Astrocyte (in vitro differentiated cells and primary cell): ENCODE data around the gene CLCN4. TPM values are rescaled to one million over a fixed set of nuclear protein-coding genes. Genes with fewer than 3 reads are reported as not detected.

Experiments
- DNase-seq: peaks from one replicate; pipeline ENCODE4 v3.0.0-alpha.2; 2010; ENCODE audit warnings: low read depth
- FAIRE-seq: peaks from 2 replicates; lab custom pipeline; 2011; peaks lifted over from hg19 to GRCh38; lab: Jason Lieb, UNC
- H2AFZ ChIP-seq: 2 replicates; pipeline ENCODE4 v1.6.0; 2012; ENCODE audit warnings: low read depth, low read length, inconsistent platforms
- H3K27ac ChIP-seq: 2 replicates; pipeline ENCODE4 v1.5.1; 2011; ENCODE audit warnings: low read depth, low read length, inconsistent platforms
- H3K27me3 ChIP-seq: 2 replicates; pipeline ENCODE4 v1.6.0; 2011; ENCODE audit warnings: low read length, inconsistent platforms; ENCODE audit not compliant: insufficient read depth
- H3K36me3 ChIP-seq: 2 replicates; pipeline ENCODE4 v1.5.1; 2011; ENCODE audit warnings: low read length, inconsistent platforms; ENCODE audit not compliant: insufficient read depth
- H3K4me1 ChIP-seq: 2 replicates; pipeline ENCODE4 v1.5.1; 2011; ENCODE audit warnings: low read length, inconsistent platforms; ENCODE audit not compliant: insufficient read depth
- H3K4me2 ChIP-seq: 2 replicates; pipeline ENCODE4 v1.6.0; 2012; ENCODE audit warnings: low read length, inconsistent platforms
- H3K4me3 ChIP-seq: 2 replicates; pipeline ENCODE4 v1.5.1; 2011; ENCODE audit warnings: low read depth, mild to moderate bottlenecking, low read length, inconsistent platforms; ENCODE audit not compliant: insufficient read depth
- H3K79me2 ChIP-seq: 2 replicates; pipeline ENCODE4 v1.6.0; 2012; ENCODE audit warnings: mild to moderate bottlenecking, low read length, inconsistent platforms; ENCODE audit not compliant: insufficient read depth
- H3K9ac ChIP-seq: 2 replicates; pipeline ENCODE4 v1.6.0; 2012; ENCODE audit warnings: mild to moderate bottlenecking, low read length, inconsistent platforms
- H3K9me3 ChIP-seq: 2 replicates; pipeline ENCODE4 v1.5.1; 2012; ENCODE audit warnings: low read depth, mild to moderate bottlenecking, low read length, inconsistent platforms; ENCODE audit not compliant: insufficient read depth
- H4K20me1 ChIP-seq: 2 replicates; pipeline ENCODE4 v1.6.0; 2012; ENCODE audit warnings: low read length, inconsistent platforms; ENCODE audit not compliant: insufficient read depth
- H3K27ac Mint-ChIP-seq: one replicate; pipeline ENCODE4 v1.8.0; 2021; ENCODE audit warnings: mild to moderate bottlenecking, mixed read lengths; ENCODE audit not compliant: unreplicated experiment
- H3K27me3 Mint-ChIP-seq: one replicate; pipeline ENCODE4 v1.8.0; 2021; ENCODE audit warnings: low read depth, mixed read lengths; ENCODE audit not compliant: unreplicated experiment
- H3K36me3 Mint-ChIP-seq: one replicate; pipeline ENCODE4 v1.8.0; 2021; ENCODE audit warnings: low read depth, mixed read lengths; ENCODE audit not compliant: unreplicated experiment
- H3K4me1 Mint-ChIP-seq: one replicate; pipeline ENCODE4 v1.8.0; 2021; ENCODE audit warnings: low read depth, mixed read lengths; ENCODE audit not compliant: unreplicated experiment
- H3K4me3 Mint-ChIP-seq: one replicate; pipeline ENCODE4 v1.8.0; 2021; ENCODE audit warnings: mild to moderate bottlenecking, moderate library complexity, mixed read lengths; ENCODE audit not compliant: unreplicated experiment
- H3K9me3 Mint-ChIP-seq: one replicate; pipeline ENCODE4 v1.8.0; 2021; ENCODE audit warnings: mild to moderate bottlenecking, mixed read lengths; ENCODE audit not compliant: unreplicated experiment
- CTCF ChIP-seq: IDR thresholded peaks from 2 replicates; pipeline ENCODE4 v1.5.1; 2011; ENCODE audit warnings: low read depth, mild to moderate bottlenecking, inconsistent platforms, low read length, moderate library complexity; ENCODE audit not compliant: insufficient read depth
- EZH2 ChIP-seq: IDR thresholded peaks from 2 replicates; pipeline ENCODE4 v1.6.1; 2012; ENCODE audit warnings: mild to moderate bottlenecking, low read length, inconsistent platforms; ENCODE audit not compliant: insufficient read depth
- total RNA-seq: library from RNA; stranded (reverse); gene quantifications from 2 replicates; pipeline ENCODE4 v1.2.1, GENCODE V29; 2021

CLCN4 gene
- total RNA-seq, 1 donor from 2014 or later: 7.2 TPM

GRCh38 chrX:10121787-10122186 is 35.0 kb upstream of the CLCN4 start:
- Histone ChIP-seq H3K4me1 (peaks cover 6% of the 10 kb centered on the region), H3K9ac (no peak overlapping the region), H3K27ac (peak overlapping the region; percentile 12), H3K27me3 (no peaks in the 10 kb centered on the region), H3K9me3 (no peaks in the 10 kb centered on the region), H3K79me2 (no peaks in the 10 kb centered on the region), H4K20me1 (no peaks in the 10 kb centered on the region), H3K4me3 (no peak overlapping the region), H3K4me2 (no peak overlapping the region), H3K36me3 (peaks cover 7% of the 10 kb centered on the region), H2AFZ (no peak overlapping the region)
- Mint-ChIP-seq H3K27me3 (no peaks in the 10 kb centered on the region), H3K27ac (no peak overlapping the region), H3K4me3 (no peak overlapping the region), H3K36me3 (peaks cover 11% of the 10 kb centered on the region), H3K4me1 (peaks cover 7% of the 10 kb centered on the region), H3K9me3 (no peaks in the 10 kb centered on the region)
- DNase-seq: no peak
- peak; percentile 63 for FAIRE-seq
- TF ChIP-seq CTCF: no peak
- TF ChIP-seq EZH2: no peak

GRCh38 chrX:10124506-10125247 is 32.1 kb upstream of the CLCN4 start:
- H3K9ac ChIP-seq: no peak overlapping the region
- TF ChIP-seq EZH2 (no peak), CTCF (no peak)
- no peak for DNase-seq
- no peak overlapping the region for H2AFZ ChIP-seq
- H3K36me3 Mint-ChIP-seq: peaks cover 6% of the 10 kb centered on the region
- H3K27me3 ChIP-seq: no peaks in the 10 kb centered on the region
- H3K27ac ChIP-seq: no peak overlapping the region
- no peak for FAIRE-seq
- H3K9me3 ChIP-seq: no peaks in the 10 kb centered on the region
- H3K4me1 ChIP-seq: peaks cover 6% of the 10 kb centered on the region
- H3K27ac Mint-ChIP-seq: no peak overlapping the region
- no peak overlapping the region for H3K4me3 ChIP-seq
- H3K4me2 ChIP-seq: no peak overlapping the region
- no peaks in the 10 kb centered on the region for H3K27me3 Mint-ChIP-seq
- no peaks in the 10 kb centered on the region for H3K79me2 ChIP-seq
- no peaks in the 10 kb centered on the region for H4K20me1 ChIP-seq
- no peaks in the 10 kb centered on the region for H3K9me3 Mint-ChIP-seq
- H3K4me3 Mint-ChIP-seq: no peak overlapping the region
- no peaks in the 10 kb centered on the region for H3K36me3 ChIP-seq
- H3K4me1 Mint-ChIP-seq: peaks cover 7% of the 10 kb centered on the region

GRCh38 chrX:10125248-10125615 is 31.5 kb upstream of the CLCN4 start:
- Histone ChIP-seq H3K4me1 (peaks cover 6% of the 10 kb centered on the region), H3K9ac (no peak overlapping the region), H3K27ac (no peak overlapping the region), H4K20me1 (no peaks in the 10 kb centered on the region), H3K27me3 (no peaks in the 10 kb centered on the region), H3K36me3 (no peaks in the 10 kb centered on the region), H2AFZ (no peak overlapping the region), H3K9me3 (no peaks in the 10 kb centered on the region), H3K79me2 (no peaks in the 10 kb centered on the region), H3K4me3 (no peak overlapping the region), H3K4me2 (no peak overlapping the region)
- FAIRE-seq: no peak
- TF ChIP-seq CTCF (no peak), EZH2 (no peak)
- Mint-ChIP-seq H3K36me3 (peaks cover 6% of the 10 kb centered on the region), H3K4me1 (peaks cover 6% of the 10 kb centered on the region), H3K27ac (no peak overlapping the region), H3K4me3 (no peak overlapping the region), H3K9me3 (no peaks in the 10 kb centered on the region), H3K27me3 (no peaks in the 10 kb centered on the region)
- DNase-seq: no peak
